GM23338 (cell line): ENCODE results near the gene SPINK5. TPM values are rescaled to one million over a fixed set of nuclear protein-coding genes. Genes with fewer than 3 reads are reported as not detected.

Experiments used
- ATAC-seq: fragments of 200-7000 bp; cut with Tn5 transposase; 3 replicates; pipeline ENCODE4 v1.9.1; 2020
- DNase-seq: peaks from one replicate; pipeline ENCODE4 v3.0.0-alpha.2; 2015; ENCODE audit warnings: low spot score
- H2AFZ ChIP-seq: fragments of 200-600 bp; sonication (generic); 2 replicates; pipeline ENCODE4 v1.8.0; 2016; ENCODE audit warnings: antibody characterized with exemption, mild to moderate bottlenecking, moderate library complexity
- H3F3A ChIP-seq: fragments of 200-600 bp; sonication (generic); replicated peaks from 2 replicates; pipeline ENCODE4 v1.8.0; 2017; ENCODE audit warnings: antibody characterized with exemption, mixed run types, low read depth
- H3K27ac ChIP-seq: fragments of 200-600 bp; sonication (generic); 2 replicates; pipeline ENCODE4 v1.6.1; 2016; ENCODE audit warnings: low read depth
- H3K27me3 ChIP-seq: fragments of 200-600 bp; sonication (generic); 2 replicates; pipeline ENCODE4 v1.8.0; 2016; ENCODE audit warnings: mild to moderate bottlenecking, mixed run types, moderate library complexity; ENCODE audit not compliant: insufficient read depth
- H3K36me3 ChIP-seq: fragments of 200-600 bp; sonication (generic); 2 replicates; pipeline ENCODE4 v1.8.0; 2016; ENCODE audit warnings: mild to moderate bottlenecking; ENCODE audit not compliant: insufficient read depth
- H3K4me1 ChIP-seq: fragments of 200-600 bp; sonication (generic); 2 replicates; pipeline ENCODE4 v1.8.0; 2016; ENCODE audit warnings: mild to moderate bottlenecking, moderate library complexity; ENCODE audit not compliant: insufficient read depth
- H3K4me2 ChIP-seq: fragments of 200-600 bp; sonication (generic); 2 replicates; pipeline ENCODE4 v1.7.1; 2017; ENCODE audit warnings: mixed run types
- H3K4me3 ChIP-seq: fragments of 200-600 bp; sonication (generic); 2 replicates; pipeline ENCODE4 v1.6.1; 2016; ENCODE audit warnings: mixed run types
- H3K79me2 ChIP-seq: fragments of 200-600 bp; sonication (generic); replicated peaks from 2 replicates; pipeline ENCODE4 v1.8.0; 2017; ENCODE audit warnings: mild to moderate bottlenecking; ENCODE audit not compliant: insufficient read depth
- H3K9me2 ChIP-seq: fragments of 200-600 bp; sonication (generic); 2 replicates; pipeline ENCODE4 v1.8.0; 2017; ENCODE audit not compliant: insufficient read depth
- H4K20me1 ChIP-seq: fragments of 200-600 bp; sonication (generic); replicated peaks from 2 replicates; pipeline ENCODE4 v1.8.0; 2017; ENCODE audit warnings: mild to moderate bottlenecking; ENCODE audit not compliant: insufficient read depth
- H3K27ac Mint-ChIP-seq: 2 replicates; pipeline ENCODE4 v1.8.0; 2020; ENCODE audit warnings: inconsistent platforms, mild to moderate bottlenecking, moderate library complexity, mixed read lengths
- H3K27me3 Mint-ChIP-seq: 3 replicates; pipeline ENCODE4 v1.8.0; 2022; ENCODE audit warnings: low read depth, mild to moderate bottlenecking, moderate library complexity, mixed read lengths, inconsistent platforms; ENCODE audit not compliant: insufficient read depth, poor library complexity
- H3K36me3 Mint-ChIP-seq: 3 replicates; pipeline ENCODE4 v1.8.0; 2021; ENCODE audit warnings: low read depth, mild to moderate bottlenecking, inconsistent platforms, moderate library complexity, mixed read lengths
- H3K4me1 Mint-ChIP-seq: 3 replicates; pipeline ENCODE4 v1.8.0; 2020; ENCODE audit warnings: mild to moderate bottlenecking, inconsistent platforms, mixed read lengths
- H3K4me3 Mint-ChIP-seq: 3 replicates; pipeline ENCODE4 v1.8.0; 2021; ENCODE audit warnings: moderate library complexity, mild to moderate bottlenecking, inconsistent platforms, mixed read lengths
- H3K9me3 Mint-ChIP-seq: 3 replicates; pipeline ENCODE4 v1.8.0; 2020; ENCODE audit warnings: moderate library complexity, mild to moderate bottlenecking, inconsistent platforms, mixed read lengths
- CREB1 ChIP-seq: fragments of 250-450 bp; sonication (Bioruptor Pico); IDR thresholded peaks from 2 replicates; pipeline ENCODE4 v1.5.0; 2020; ENCODE audit warnings: low read depth, mild to moderate bottlenecking, moderate library complexity
- EZH2 ChIP-seq: fragments of 200-600 bp; sonication (generic); IDR thresholded peaks from one replicate; pipeline ENCODE4 v1.8.0; 2017; ENCODE audit warnings: antibody characterized with exemption, mild to moderate bottlenecking, low read depth; ENCODE audit not compliant: unreplicated experiment
- EZH2phosphoT487 ChIP-seq: fragments of 200-600 bp; sonication (generic); IDR thresholded peaks from one replicate; pipeline ENCODE4 v1.8.1; 2018; ENCODE audit warnings: antibody characterized with exemption; ENCODE audit not compliant: unreplicated experiment
- JUNB ChIP-seq: IDR thresholded peaks from one replicate; pipeline ENCODE4 v1.6.1; 2016; ENCODE audit warnings: antibody characterized with exemption; ENCODE audit not compliant: unreplicated experiment
- NANOG ChIP-seq: IDR thresholded peaks from 2 replicates; pipeline ENCODE4 v1.6.1; 2016; ENCODE audit warnings: antibody characterized with exemption, borderline replicate concordance
- POLR2AphosphoS5 ChIP-seq: IDR thresholded peaks from 2 replicates; pipeline ENCODE4 v1.6.1; 2016; ENCODE audit warnings: antibody characterized with exemption, low read depth
- STAT1 ChIP-seq: IDR thresholded peaks from one replicate; pipeline ENCODE4 v1.6.1; 2016; ENCODE audit warnings: antibody characterized with exemption; ENCODE audit not compliant: unreplicated experiment
- ZNF114 ChIP-seq: fragments of 250-450 bp; sonication (Bioruptor Pico); IDR thresholded peaks from 2 replicates; pipeline ENCODE4 v1.5.0; 2020; ENCODE audit warnings: mild to moderate bottlenecking, moderate library complexity
- ZNF331 ChIP-seq: fragments of 250-450 bp; sonication (Bioruptor Pico); IDR thresholded peaks from 2 replicates; pipeline ENCODE4 v1.5.0; 2020; ENCODE audit warnings: low read depth, mild to moderate bottlenecking, moderate library complexity
- polyA plus RNA-seq: library from polyadenylated mRNA; unstranded; fragments of >200 nt; fragmentation: Nextera tagmentation; extraction: Ambion mirVana; gene quantifications from 2 replicates; pipeline ENCODE4 v1.2.1, GENCODE V29; 2016
- total RNA-seq: library from RNA; depleted of rRNA; stranded (reverse); fragments of >200 nt; shearing (Covaris generic); gene quantifications from 2 replicates; pipeline ENCODE4 v1.2.3, GENCODE V29; 2014
- TF ChIP-seq, protein P1 (sequence below): fragments of 250-450 bp; sonication (Bioruptor Pico); IDR thresholded peaks from 2 replicates; pipeline ENCODE4 v1.5.0; 2020; ENCODE audit warnings: mild to moderate bottlenecking, moderate library complexity
- TF ChIP-seq, protein P2 (sequence below), 2 experiments: fragments of 200-600 bp in 1 of 2; sonication (generic) in 1 of 2; conservative IDR thresholded peaks; 2 replicates each; pipeline versions ENCODE4 v1.5.1 to v1.6.1; 2016 to 2017; ENCODE audit warnings: antibody characterized with exemption in 2 of 2, low read depth in 2 of 2, mild to moderate bottlenecking in 2 of 2, moderate library complexity in 1 of 2
- TF ChIP-seq, protein P3 (sequence below): IDR thresholded peaks from one replicate; pipeline ENCODE4 v1.6.1; 2018; ENCODE audit warnings: antibody characterized with exemption; ENCODE audit not compliant: unreplicated experiment
- TF ChIP-seq, protein P4 (sequence below): IDR thresholded peaks from 2 replicates; pipeline ENCODE4 v1.6.1; 2016; ENCODE audit warnings: antibody characterized with exemption

The SPINK5 gene
- total and polyA plus RNA-seq, 2 experiments from 2014 or later: 4.5 to 8.8 TPM

DNA sequence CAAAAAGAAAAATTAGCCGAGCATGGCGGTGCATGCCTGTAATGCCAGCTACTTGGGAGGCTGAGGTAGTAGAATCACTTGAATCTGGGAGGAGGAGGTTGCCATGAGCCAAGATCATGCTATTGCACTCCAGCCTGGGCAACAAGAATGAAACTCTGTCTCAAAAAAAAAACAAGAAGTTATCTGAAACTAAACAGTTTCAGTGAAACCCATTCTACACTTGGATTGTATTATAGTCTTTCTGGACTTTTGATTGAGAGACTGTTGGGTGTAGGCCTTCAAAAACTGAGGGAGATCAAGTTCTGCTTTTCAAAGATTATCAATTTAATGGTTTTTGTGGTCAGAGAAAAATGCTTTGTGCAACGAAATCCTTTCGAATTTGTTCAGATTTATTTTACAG, 34.6 kb upstream of the SPINK5 start:
- no peaks in the 10 kb centered on the region for H3K9me2 ChIP-seq
- no peaks in the 10 kb centered on the region for H3F3A ChIP-seq
- H3K27me3 Mint-ChIP-seq: no peaks in the 10 kb centered on the region
- H3K4me1 Mint-ChIP-seq: no peaks in the 10 kb centered on the region
- H3K9me3 Mint-ChIP-seq: no peaks in the 10 kb centered on the region
- no peaks in the 10 kb centered on the region for H3K36me3 Mint-ChIP-seq
- no peaks in the 10 kb centered on the region for H3K79me2 ChIP-seq
- H3K36me3 ChIP-seq: no peaks in the 10 kb centered on the region
- H4K20me1 ChIP-seq: no peaks in the 10 kb centered on the region
- no peaks in the 10 kb centered on the region for H3K4me1 ChIP-seq
- no peak overlapping the region for H3K27ac ChIP-seq
- TF ChIP-seq, protein P1, sequence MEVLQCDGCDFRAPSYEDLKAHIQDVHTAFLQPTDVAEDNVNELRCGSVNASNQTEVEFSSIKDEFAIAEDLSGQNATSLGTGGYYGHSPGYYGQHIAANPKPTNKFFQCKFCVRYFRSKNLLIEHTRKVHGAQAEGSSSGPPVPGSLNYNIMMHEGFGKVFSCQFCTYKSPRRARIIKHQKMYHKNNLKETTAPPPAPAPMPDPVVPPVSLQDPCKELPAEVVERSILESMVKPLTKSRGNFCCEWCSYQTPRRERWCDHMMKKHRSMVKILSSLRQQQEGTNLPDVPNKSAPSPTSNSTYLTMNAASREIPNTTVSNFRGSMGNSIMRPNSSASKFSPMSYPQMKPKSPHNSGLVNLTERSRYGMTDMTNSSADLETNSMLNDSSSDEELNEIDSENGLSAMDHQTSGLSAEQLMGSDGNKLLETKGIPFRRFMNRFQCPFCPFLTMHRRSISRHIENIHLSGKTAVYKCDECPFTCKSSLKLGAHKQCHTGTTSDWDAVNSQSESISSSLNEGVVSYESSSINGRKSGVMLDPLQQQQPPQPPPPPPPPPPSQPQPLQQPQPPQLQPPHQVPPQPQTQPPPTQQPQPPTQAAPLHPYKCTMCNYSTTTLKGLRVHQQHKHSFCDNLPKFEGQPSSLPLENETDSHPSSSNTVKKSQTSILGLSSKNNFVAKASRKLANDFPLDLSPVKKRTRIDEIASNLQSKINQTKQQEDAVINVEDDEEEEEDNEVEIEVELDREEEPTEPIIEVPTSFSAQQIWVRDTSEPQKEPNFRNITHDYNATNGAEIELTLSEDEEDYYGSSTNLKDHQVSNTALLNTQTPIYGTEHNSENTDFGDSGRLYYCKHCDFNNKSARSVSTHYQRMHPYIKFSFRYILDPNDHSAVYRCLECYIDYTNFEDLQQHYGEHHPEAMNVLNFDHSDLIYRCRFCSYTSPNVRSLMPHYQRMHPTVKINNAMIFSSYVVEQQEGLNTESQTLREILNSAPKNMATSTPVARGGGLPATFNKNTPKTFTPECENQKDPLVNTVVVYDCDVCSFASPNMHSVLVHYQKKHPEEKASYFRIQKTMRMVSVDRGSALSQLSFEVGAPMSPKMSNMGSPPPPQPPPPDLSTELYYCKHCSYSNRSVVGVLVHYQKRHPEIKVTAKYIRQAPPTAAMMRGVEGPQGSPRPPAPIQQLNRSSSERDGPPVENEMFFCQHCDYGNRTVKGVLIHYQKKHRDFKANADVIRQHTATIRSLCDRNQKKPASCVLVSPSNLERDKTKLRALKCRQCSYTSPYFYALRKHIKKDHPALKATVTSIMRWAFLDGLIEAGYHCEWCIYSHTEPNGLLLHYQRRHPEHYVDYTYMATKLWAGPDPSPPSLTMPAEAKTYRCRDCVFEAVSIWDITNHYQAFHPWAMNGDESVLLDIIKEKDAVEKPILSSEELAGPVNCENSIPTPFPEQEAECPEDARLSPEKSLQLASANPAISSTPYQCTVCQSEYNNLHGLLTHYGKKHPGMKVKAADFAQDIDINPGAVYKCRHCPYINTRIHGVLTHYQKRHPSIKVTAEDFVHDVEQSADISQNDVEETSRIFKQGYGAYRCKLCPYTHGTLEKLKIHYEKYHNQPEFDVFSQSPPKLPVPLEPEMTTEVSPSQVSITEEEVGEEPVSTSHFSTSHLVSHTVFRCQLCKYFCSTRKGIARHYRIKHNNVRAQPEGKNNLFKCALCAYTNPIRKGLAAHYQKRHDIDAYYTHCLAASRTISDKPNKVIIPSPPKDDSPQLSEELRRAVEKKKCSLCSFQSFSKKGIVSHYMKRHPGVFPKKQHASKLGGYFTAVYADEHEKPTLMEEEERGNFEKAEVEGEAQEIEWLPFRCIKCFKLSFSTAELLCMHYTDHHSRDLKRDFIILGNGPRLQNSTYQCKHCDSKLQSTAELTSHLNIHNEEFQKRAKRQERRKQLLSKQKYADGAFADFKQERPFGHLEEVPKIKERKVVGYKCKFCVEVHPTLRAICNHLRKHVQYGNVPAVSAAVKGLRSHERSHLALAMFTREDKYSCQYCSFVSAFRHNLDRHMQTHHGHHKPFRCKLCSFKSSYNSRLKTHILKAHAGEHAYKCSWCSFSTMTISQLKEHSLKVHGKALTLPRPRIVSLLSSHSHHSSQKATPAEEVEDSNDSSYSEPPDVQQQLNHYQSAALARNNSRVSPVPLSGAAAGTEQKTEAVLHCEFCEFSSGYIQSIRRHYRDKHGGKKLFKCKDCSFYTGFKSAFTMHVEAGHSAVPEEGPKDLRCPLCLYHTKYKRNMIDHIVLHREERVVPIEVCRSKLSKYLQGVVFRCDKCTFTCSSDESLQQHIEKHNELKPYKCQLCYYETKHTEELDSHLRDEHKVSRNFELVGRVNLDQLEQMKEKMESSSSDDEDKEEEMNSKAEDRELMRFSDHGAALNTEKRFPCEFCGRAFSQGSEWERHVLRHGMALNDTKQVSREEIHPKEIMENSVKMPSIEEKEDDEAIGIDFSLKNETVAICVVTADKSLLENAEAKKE: no peak
- TF ChIP-seq POLR2AphosphoS5 (no peak), STAT1 (no peak), EZH2phosphoT487 (no peak), CREB1 (no peak), ZNF114 (no peak), NANOG (no peak), ZNF331 (CRISPR knock-in tag) (no peak), JUNB (no peak), EZH2 (no peak)
- TF ChIP-seq, protein P2, sequence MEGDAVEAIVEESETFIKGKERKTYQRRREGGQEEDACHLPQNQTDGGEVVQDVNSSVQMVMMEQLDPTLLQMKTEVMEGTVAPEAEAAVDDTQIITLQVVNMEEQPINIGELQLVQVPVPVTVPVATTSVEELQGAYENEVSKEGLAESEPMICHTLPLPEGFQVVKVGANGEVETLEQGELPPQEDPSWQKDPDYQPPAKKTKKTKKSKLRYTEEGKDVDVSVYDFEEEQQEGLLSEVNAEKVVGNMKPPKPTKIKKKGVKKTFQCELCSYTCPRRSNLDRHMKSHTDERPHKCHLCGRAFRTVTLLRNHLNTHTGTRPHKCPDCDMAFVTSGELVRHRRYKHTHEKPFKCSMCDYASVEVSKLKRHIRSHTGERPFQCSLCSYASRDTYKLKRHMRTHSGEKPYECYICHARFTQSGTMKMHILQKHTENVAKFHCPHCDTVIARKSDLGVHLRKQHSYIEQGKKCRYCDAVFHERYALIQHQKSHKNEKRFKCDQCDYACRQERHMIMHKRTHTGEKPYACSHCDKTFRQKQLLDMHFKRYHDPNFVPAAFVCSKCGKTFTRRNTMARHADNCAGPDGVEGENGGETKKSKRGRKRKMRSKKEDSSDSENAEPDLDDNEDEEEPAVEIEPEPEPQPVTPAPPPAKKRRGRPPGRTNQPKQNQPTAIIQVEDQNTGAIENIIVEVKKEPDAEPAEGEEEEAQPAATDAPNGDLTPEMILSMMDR (conservative IDR thresholded peaks at IDR 0.05; ENCODE audit: low read depth in 2 of 2): no peak
- TF ChIP-seq, protein P3, sequence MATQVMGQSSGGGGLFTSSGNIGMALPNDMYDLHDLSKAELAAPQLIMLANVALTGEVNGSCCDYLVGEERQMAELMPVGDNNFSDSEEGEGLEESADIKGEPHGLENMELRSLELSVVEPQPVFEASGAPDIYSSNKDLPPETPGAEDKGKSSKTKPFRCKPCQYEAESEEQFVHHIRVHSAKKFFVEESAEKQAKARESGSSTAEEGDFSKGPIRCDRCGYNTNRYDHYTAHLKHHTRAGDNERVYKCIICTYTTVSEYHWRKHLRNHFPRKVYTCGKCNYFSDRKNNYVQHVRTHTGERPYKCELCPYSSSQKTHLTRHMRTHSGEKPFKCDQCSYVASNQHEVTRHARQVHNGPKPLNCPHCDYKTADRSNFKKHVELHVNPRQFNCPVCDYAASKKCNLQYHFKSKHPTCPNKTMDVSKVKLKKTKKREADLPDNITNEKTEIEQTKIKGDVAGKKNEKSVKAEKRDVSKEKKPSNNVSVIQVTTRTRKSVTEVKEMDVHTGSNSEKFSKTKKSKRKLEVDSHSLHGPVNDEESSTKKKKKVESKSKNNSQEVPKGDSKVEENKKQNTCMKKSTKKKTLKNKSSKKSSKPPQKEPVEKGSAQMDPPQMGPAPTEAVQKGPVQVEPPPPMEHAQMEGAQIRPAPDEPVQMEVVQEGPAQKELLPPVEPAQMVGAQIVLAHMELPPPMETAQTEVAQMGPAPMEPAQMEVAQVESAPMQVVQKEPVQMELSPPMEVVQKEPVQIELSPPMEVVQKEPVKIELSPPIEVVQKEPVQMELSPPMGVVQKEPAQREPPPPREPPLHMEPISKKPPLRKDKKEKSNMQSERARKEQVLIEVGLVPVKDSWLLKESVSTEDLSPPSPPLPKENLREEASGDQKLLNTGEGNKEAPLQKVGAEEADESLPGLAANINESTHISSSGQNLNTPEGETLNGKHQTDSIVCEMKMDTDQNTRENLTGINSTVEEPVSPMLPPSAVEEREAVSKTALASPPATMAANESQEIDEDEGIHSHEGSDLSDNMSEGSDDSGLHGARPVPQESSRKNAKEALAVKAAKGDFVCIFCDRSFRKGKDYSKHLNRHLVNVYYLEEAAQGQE: no peak
- TF ChIP-seq, protein P4, sequence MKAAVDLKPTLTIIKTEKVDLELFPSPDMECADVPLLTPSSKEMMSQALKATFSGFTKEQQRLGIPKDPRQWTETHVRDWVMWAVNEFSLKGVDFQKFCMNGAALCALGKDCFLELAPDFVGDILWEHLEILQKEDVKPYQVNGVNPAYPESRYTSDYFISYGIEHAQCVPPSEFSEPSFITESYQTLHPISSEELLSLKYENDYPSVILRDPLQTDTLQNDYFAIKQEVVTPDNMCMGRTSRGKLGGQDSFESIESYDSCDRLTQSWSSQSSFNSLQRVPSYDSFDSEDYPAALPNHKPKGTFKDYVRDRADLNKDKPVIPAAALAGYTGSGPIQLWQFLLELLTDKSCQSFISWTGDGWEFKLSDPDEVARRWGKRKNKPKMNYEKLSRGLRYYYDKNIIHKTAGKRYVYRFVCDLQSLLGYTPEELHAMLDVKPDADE: no peak
- ATAC-seq: no peak
- no peak overlapping the region for H3K4me3 Mint-ChIP-seq
- no peak for DNase-seq
- no peak overlapping the region for H3K4me3 ChIP-seq
- H3K4me2 ChIP-seq: no peak overlapping the region
- H3K27ac Mint-ChIP-seq: no peak overlapping the region
- no peak overlapping the region for H2AFZ ChIP-seq
- H3K27me3 ChIP-seq: no peaks in the 10 kb centered on the region
